ENCODE results near the gene PAQR7. TPM values are rescaled to one million over a fixed set of nuclear protein-coding genes. Genes with fewer than 3 reads are reported as not detected.

PAQR7 gene
- total RNA-seq, 3 donors from 2014 or later = 4.2 to 8.2 (median 7.2) TPM

DNA sequence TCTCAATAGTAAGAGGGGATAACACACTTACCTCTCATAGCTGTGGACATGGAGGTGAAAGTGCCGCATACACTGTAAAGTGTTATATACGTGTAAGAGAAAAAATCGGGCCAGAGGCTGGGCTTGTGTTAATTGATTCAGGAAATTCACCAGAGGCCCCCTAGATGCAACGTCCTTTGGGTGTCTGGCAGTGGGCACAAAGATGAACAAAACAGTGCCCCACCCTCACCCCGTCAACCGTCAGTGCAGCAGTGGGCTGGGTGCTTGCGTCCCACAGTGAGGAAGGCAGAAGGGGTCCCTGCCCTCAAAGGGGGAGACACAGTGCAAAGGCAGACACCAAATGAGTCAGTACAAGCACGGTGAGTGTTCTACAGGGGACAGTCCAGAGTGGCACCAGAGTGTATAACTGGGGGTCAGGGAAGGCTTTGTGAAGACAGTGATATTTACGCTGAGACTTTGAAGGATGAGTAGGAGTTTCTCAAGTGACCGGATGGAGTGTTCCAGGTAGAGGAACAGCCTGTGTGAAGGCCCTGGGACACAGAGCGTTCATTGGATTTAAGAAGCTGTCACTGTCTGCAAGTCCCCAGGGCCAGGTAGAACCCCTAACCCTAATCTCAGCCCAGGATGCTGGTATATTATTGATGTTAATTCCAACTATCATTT lies 62.3 kb downstream of the PAQR7 start:
- intact Hi-C loops (cut with DNase I; ENCODE audit: low total_unique reads) = no loop called here
- no peak overlapping the region for H3K4me3 ChIP-seq

More for the DNA sequence above, 62.3 kb downstream of the PAQR7 start:
- Histone ChIP-seq H3K27ac (no peak overlapping the region), H3K27me3 (no peaks in the 10 kb centered on the region), H3K4me1 (peaks cover 0 to 5% of the 10 kb centered on the region in 2 donors), H3K36me3 (no peaks in the 10 kb centered on the region), H3K9me3 (no peaks in the 10 kb centered on the region)
- no peak for DNase-seq (ENCODE audit: low spot score in 2 of 2)
- TF ChIP-seq, protein P1, sequence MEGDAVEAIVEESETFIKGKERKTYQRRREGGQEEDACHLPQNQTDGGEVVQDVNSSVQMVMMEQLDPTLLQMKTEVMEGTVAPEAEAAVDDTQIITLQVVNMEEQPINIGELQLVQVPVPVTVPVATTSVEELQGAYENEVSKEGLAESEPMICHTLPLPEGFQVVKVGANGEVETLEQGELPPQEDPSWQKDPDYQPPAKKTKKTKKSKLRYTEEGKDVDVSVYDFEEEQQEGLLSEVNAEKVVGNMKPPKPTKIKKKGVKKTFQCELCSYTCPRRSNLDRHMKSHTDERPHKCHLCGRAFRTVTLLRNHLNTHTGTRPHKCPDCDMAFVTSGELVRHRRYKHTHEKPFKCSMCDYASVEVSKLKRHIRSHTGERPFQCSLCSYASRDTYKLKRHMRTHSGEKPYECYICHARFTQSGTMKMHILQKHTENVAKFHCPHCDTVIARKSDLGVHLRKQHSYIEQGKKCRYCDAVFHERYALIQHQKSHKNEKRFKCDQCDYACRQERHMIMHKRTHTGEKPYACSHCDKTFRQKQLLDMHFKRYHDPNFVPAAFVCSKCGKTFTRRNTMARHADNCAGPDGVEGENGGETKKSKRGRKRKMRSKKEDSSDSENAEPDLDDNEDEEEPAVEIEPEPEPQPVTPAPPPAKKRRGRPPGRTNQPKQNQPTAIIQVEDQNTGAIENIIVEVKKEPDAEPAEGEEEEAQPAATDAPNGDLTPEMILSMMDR (IDR thresholded peaks at IDR 0.05) = no peak
- TF ChIP-seq POLR2A (IDR thresholded peaks at IDR 0.05) = no peak
- TF ChIP-seq POLR2AphosphoS5 (IDR thresholded peaks at IDR 0.05) = no peak

Other genes with a start within 250 kb of the PAQR7 start
- gene SELENON, start 75.5 kb downstream of the PAQR7 start, total RNA-seq = 10 to 100 TPM; 16.6 to 39.0 (median 22.1) TPM
- 10 to 100 TPM; 71.6 to 79.2 (median 75.4) TPM for gene MTFR1L, start 55.8 kb downstream of the PAQR7 start, total RNA-seq
- under 1 TPM in 2 of 3 donors, not detected in 1; 0.33 to 0.88 TPM for gene AUNIP, start 16.3 kb downstream of the PAQR7 start, total RNA-seq
- gene STMN1, start 30.7 kb upstream of the PAQR7 start, total RNA-seq = 10 to 100 TPM; 23.9 to 33.8 (median 28.4) TPM
- 10 to 100 TPM in 1 of 3 donors, 1 to 10 TPM in 2; 8.2 to 19.9 (median 9.8) TPM for gene PAFAH2, start 122.4 kb upstream of the PAQR7 start, total RNA-seq
- 1 to 10 TPM in 1 of 3 donors, under 1 TPM in 1, not detected in 1; 0.98 to 2.8 TPM for gene EXTL1, start 146.1 kb upstream of the PAQR7 start, total RNA-seq
- 1 to 10 TPM in 1 of 3 donors, under 1 TPM in 2; 0.16 to 1.3 (median 0.33) TPM for gene SLC30A2, start 170.4 kb upstream of the PAQR7 start, total RNA-seq
- gene TRIM63, start 191.9 kb upstream of the PAQR7 start, total RNA-seq = 1 to 10 TPM in 2 of 3 donors, not detected in 1; 2.2 to 4.0 TPM
- 10 to 100 TPM in 1 of 3 donors, 1 to 10 TPM in 2; 9.2 to 17.3 (median 9.3) TPM for gene PDIK1L, start 236.1 kb upstream of the PAQR7 start, total RNA-seq